PC-3 (cell line): ENCODE data around the gene ZNF76.

Experiments
- CTCF ChIP-seq: fragments of 300-600 bp; sonication (generic); conservative IDR thresholded peaks from 2 replicates; pipeline ENCODE4 v1.5.1; 2017; ENCODE audit warnings: antibody characterized with exemption, low read depth, mild to moderate bottlenecking, low read length
- EZH2 ChIP-seq: fragments of 300-600 bp; sonication (generic); IDR thresholded peaks from one replicate; pipeline ENCODE4 v1.6.1; 2017; ENCODE audit warnings: antibody characterized with exemption, mild to moderate bottlenecking, low read length; ENCODE audit not compliant: unreplicated experiment
- EZH2phosphoT487 ChIP-seq: fragments of 300-600 bp; sonication (generic); IDR thresholded peaks from 2 replicates; pipeline ENCODE4 v1.6.1; 2018; ENCODE audit warnings: mild to moderate bottlenecking, antibody characterized with exemption, low read length, borderline replicate concordance

- TF ChIP-seq CTCF (no peak), EZH2 (no peak), EZH2phosphoT487 (no peak)
Observed at GRCh38 chr6:35320031-35320410, 60.5 kb downstream of the ZNF76 start.
